ENCODE measurements around the gene DBH. TPM values are rescaled to one million over a fixed set of nuclear protein-coding genes. Genes with fewer than 3 reads are reported as not detected.

The DBH gene
- total and polyA plus RNA-seq, 8 donors = under 0.01 to 0.15 TPM; not detected in 6

GRCh38 chr9:133604856-133605255 is 31.3 kb upstream of the DBH start:
- H3K27me3 ChIP-seq = peaks cover 13 to 94% (median 51%) of the 10 kb centered on the region in 3 donors
- DNase-seq = no peak
- 52 to 67% (median 61%) methylated on average over 10 to 14 of the region's 14 CpGs for WGBS, 5 donors
- H3K36me3 ChIP-seq = no peaks in the 10 kb centered on the region
- H3K4me3 ChIP-seq = no peak overlapping the region
- peaks cover 0 to 5% (median 2%) of the 10 kb centered on the region in 4 donors for H3K4me1 ChIP-seq
- H3K27ac ChIP-seq = no peak overlapping the region
- intact Hi-C loops (cut with DNase I; ENCODE audit: low total_unique reads) = no loop called here
- H3K9me3 ChIP-seq = no peaks in the 10 kb centered on the region
- TF ChIP-seq EP300 (IDR thresholded peaks at IDR 0.05) = no peak
- TF ChIP-seq POLR2A (IDR thresholded peaks at IDR 0.05) = no peak
- TF ChIP-seq CTCF (IDR thresholded peaks at IDR 0.05) = no peak
- TF ChIP-seq POLR2AphosphoS5 (IDR thresholded peaks at IDR 0.05) = no peak

GRCh38 chr9:133605446-133605845 is 30.7 kb upstream of the DBH start:
- 82 to 87% (median 83%) methylated on average over 10 to 17 of the region's 17 CpGs for WGBS, 5 donors
- Histone ChIP-seq H3K4me3 (no peak overlapping the region), H3K4me1 (peaks cover 0 to 5% (median 2%) of the 10 kb centered on the region in 4 donors), H3K9me3 (no peaks in the 10 kb centered on the region), H3K27ac (no peak overlapping the region), H3K27me3 (peaks cover 17 to 100% (median 54%) of the 10 kb centered on the region in 3 donors), H3K36me3 (no peaks in the 10 kb centered on the region)
- no peak for DNase-seq
- TF ChIP-seq CTCF (IDR thresholded peaks at IDR 0.05) (no peak), EP300 (IDR thresholded peaks at IDR 0.05) (no peak), POLR2AphosphoS5 (IDR thresholded peaks at IDR 0.05) (no peak), POLR2A (IDR thresholded peaks at IDR 0.05) (no peak)
- intact Hi-C loops (cut with DNase I; ENCODE audit: low total_unique reads) = no loop called here

GRCh38 chr9:133605856-133606707 is 30.1 kb upstream of the DBH start:
- Histone ChIP-seq H3K27me3 (peaks cover 19 to 100% (median 54%) of the 10 kb centered on the region in 3 donors), H3K4me3 (no peak overlapping the region), H3K27ac (no peak overlapping the region), H3K36me3 (no peaks in the 10 kb centered on the region), H3K9me3 (no peaks in the 10 kb centered on the region), H3K4me1 (peaks cover 0 to 5% (median 2%) of the 10 kb centered on the region in 4 donors)
- WGBS, 5 donors = 65 to 72% (median 66%) methylated on average over 14 to 16 of the region's 16 CpGs
- no peak for DNase-seq
- TF ChIP-seq CTCF (IDR thresholded peaks at IDR 0.05) (no peak), POLR2AphosphoS5 (IDR thresholded peaks at IDR 0.05) (no peak), POLR2A (IDR thresholded peaks at IDR 0.05) (no peak), EP300 (IDR thresholded peaks at IDR 0.05) (no peak)
- intact Hi-C loops (cut with DNase I; ENCODE audit: low total_unique reads) = no loop called here

GRCh38 chr9:133606708-133607025 is 29.5 kb upstream of the DBH start:
- no peaks in the 10 kb centered on the region for H3K36me3 ChIP-seq
- no peak overlapping the region for H3K27ac ChIP-seq
- no peak for DNase-seq
- WGBS, 5 donors = 44 to 64% (median 58%) methylated on average over 4 to 8 of the region's 8 CpGs
- no peak overlapping the region for H3K4me3 ChIP-seq
- H3K27me3 ChIP-seq = peaks cover 19 to 100% (median 52%) of the 10 kb centered on the region in 3 donors
- intact Hi-C loops (cut with DNase I; ENCODE audit: low total_unique reads) = no loop called here
- H3K4me1 ChIP-seq = peaks cover 0 to 5% (median 2%) of the 10 kb centered on the region in 4 donors
- TF ChIP-seq CTCF (IDR thresholded peaks at IDR 0.05) = no peak
- TF ChIP-seq POLR2A (IDR thresholded peaks at IDR 0.05) = no peak
- no peak for TF ChIP-seq POLR2AphosphoS5 (IDR thresholded peaks at IDR 0.05)
- no peak for TF ChIP-seq EP300 (IDR thresholded peaks at IDR 0.05)
- H3K9me3 ChIP-seq = no peaks in the 10 kb centered on the region

Measured in stomach (tissue), 9 donors.